ENCODE results near the gene PAX9. TPM values are rescaled to one million over a fixed set of nuclear protein-coding genes. Genes with fewer than 3 reads are reported as not detected.
A peak's percentile ranks its signal among the peaks of the same experiment; 100 is the strongest.

PAX9 gene
- total and polyA plus RNA-seq, 2 donors (not counting 1 experiment from before 2014, with no cell fraction given) = 0.03 TPM; not detected in 1

DNA sequence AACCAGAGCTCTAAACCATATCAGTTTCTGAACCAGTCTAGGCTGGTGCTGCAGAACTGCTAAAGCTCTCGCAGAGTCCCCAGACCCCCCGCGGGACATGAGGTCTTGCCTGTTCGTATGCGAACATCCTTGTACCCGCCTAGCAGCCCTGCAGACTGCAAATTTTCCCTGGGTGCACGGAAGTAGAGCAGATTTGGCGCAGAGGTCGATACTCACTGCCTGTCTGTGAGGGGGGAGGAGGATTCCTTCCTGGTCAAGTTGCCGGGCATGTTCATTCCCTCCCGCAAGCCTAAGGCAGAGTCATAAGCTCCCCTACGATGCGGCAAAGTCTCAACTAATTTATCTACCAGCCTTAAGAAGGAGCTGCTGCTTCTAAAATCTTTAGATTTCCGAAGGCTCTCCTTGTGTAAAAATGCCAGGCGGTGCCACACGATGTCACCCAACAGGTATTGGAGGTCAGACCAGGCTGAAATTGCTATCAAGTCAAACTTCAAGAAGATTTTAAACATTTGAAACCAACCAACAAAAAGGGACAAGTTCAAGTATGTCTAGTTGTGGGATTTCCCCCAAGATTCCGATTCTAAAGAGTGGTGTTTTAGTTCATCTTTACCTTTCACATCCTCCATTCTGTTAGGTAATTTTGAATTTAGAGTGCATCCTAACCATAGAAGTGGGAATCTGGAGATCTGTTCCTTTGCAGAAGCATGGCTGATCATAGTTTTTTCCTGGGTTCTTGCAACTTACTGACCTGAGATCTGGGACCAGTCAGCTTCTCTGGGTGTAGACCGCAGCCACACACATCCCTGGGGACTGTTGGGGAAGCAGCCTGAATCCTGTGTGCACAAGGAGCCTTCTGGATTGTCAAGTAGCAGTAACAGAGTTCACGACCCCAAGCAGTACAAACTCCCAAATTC, 1.6 kb upstream of the PAX9 start:
- TF ChIP-seq, protein P1, sequence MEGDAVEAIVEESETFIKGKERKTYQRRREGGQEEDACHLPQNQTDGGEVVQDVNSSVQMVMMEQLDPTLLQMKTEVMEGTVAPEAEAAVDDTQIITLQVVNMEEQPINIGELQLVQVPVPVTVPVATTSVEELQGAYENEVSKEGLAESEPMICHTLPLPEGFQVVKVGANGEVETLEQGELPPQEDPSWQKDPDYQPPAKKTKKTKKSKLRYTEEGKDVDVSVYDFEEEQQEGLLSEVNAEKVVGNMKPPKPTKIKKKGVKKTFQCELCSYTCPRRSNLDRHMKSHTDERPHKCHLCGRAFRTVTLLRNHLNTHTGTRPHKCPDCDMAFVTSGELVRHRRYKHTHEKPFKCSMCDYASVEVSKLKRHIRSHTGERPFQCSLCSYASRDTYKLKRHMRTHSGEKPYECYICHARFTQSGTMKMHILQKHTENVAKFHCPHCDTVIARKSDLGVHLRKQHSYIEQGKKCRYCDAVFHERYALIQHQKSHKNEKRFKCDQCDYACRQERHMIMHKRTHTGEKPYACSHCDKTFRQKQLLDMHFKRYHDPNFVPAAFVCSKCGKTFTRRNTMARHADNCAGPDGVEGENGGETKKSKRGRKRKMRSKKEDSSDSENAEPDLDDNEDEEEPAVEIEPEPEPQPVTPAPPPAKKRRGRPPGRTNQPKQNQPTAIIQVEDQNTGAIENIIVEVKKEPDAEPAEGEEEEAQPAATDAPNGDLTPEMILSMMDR (conservative IDR thresholded peaks at IDR 0.05 in 1 of 2, IDR thresholded peaks at IDR 0.05 in 1 of 2; ENCODE audit: low read depth in 1 of 2, low read length in 2 of 2) = no peak
- TF ChIP-seq EZH2 (IDR thresholded peaks at IDR 0.05; ENCODE audit: low read length, missing control alignments) = peak; percentile 73
- Histone ChIP-seq H3K9ac (ENCODE audit: insufficient read depth, low read length) (no peak overlapping the region), H4K20me1 (ENCODE audit: control insufficient read depth, extremely low read depth, insufficient read depth, low read length) (no peaks in the 10 kb centered on the region), H2AFZ (ENCODE audit: low read length) (no peak overlapping the region), H3K4me3 (replicated peaks in 1 of 4; ENCODE audit: control extremely low read depth in 1 of 4, insufficient read depth in 1 of 4, low read depth in 3 of 4, low read length in 4 of 4) (no peak overlapping the region), H3K27ac (ENCODE audit: insufficient read depth, low read length) (no peak overlapping the region), H3K4me1 (ENCODE audit: control insufficient read depth, extremely low read depth, insufficient read depth, low read length) (no peaks in the 10 kb centered on the region), H3K9me3 (ENCODE audit: control insufficient read depth, insufficient read depth, low read depth, low read length) (no peaks in the 10 kb centered on the region), H3K79me2 (ENCODE audit: control insufficient read depth, insufficient read depth, low read length) (no peaks in the 10 kb centered on the region), H3K36me3 (ENCODE audit: control insufficient read depth, insufficient read depth, low read length) (no peaks in the 10 kb centered on the region), H3K4me2 (ENCODE audit: extremely low read depth, insufficient read depth, low read length) (no peak overlapping the region), H3K27me3 (ENCODE audit: control insufficient read depth, insufficient read depth, low read length) (peaks cover 95% of the 10 kb centered on the region)
- no peak for DNase-seq (ENCODE audit: low read depth in 2 of 2)

GRCh38 chr14:36660736-36661505, 739 bp upstream of the PAX9 start:
- Histone ChIP-seq H3K27me3 (ENCODE audit: control insufficient read depth, insufficient read depth, low read length) (peaks cover 92% of the 10 kb centered on the region), H3K79me2 (ENCODE audit: control insufficient read depth, insufficient read depth, low read length) (no peaks in the 10 kb centered on the region), H3K4me1 (ENCODE audit: control insufficient read depth, extremely low read depth, insufficient read depth, low read length) (no peaks in the 10 kb centered on the region), H3K36me3 (ENCODE audit: control insufficient read depth, insufficient read depth, low read length) (no peaks in the 10 kb centered on the region), H3K4me2 (ENCODE audit: extremely low read depth, insufficient read depth, low read length) (peak overlapping the region; percentile 59), H2AFZ (ENCODE audit: low read length) (no peak overlapping the region), H3K4me3 (replicated peaks in 1 of 4; ENCODE audit: control extremely low read depth in 1 of 4, insufficient read depth in 1 of 4, low read depth in 3 of 4, low read length in 4 of 4) (peak overlapping the region in 1 of 4 experiments; percentile 36), H4K20me1 (ENCODE audit: control insufficient read depth, extremely low read depth, insufficient read depth, low read length) (no peaks in the 10 kb centered on the region), H3K9me3 (ENCODE audit: control insufficient read depth, insufficient read depth, low read depth, low read length) (no peaks in the 10 kb centered on the region), H3K9ac (ENCODE audit: insufficient read depth, low read length) (no peak overlapping the region), H3K27ac (ENCODE audit: insufficient read depth, low read length) (no peak overlapping the region)
- no peak for DNase-seq (ENCODE audit: low read depth in 2 of 2)
- TF ChIP-seq, protein P1 (conservative IDR thresholded peaks at IDR 0.05 in 1 of 2, IDR thresholded peaks at IDR 0.05 in 1 of 2; ENCODE audit: low read depth in 1 of 2, low read length in 2 of 2) = no peak
- peak; percentile 81 for TF ChIP-seq EZH2 (IDR thresholded peaks at IDR 0.05; ENCODE audit: low read length, missing control alignments)

DNA sequence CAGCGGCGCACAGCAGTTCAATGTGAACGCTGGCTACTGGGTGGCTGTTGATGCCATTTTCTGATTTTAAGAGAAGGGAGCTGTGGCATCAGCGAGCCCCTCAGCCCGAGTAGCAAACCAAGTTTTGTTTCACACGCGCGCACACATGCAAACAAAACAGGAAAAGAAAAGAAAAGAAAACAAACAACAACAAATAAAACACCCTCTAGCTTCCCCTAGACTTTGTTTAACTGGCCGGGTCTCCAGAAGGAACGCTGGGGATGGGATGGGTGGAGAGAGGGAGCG, 540 bp downstream of the PAX9 start:
- no peak overlapping the region for H3K27ac ChIP-seq (ENCODE audit: insufficient read depth, low read length)
- no peaks in the 10 kb centered on the region for H3K36me3 ChIP-seq (ENCODE audit: control insufficient read depth, insufficient read depth, low read length)
- no peaks in the 10 kb centered on the region for H3K79me2 ChIP-seq (ENCODE audit: control insufficient read depth, insufficient read depth, low read length)
- H3K9me3 ChIP-seq (ENCODE audit: control insufficient read depth, insufficient read depth, low read depth, low read length) = no peaks in the 10 kb centered on the region
- H3K4me3 ChIP-seq (replicated peaks in 1 of 4; ENCODE audit: control extremely low read depth in 1 of 4, insufficient read depth in 1 of 4, low read depth in 3 of 4, low read length in 4 of 4) = peak overlapping the region in 1 of 4 experiments; percentile 50
- H3K27me3 ChIP-seq (ENCODE audit: control insufficient read depth, insufficient read depth, low read length) = peaks cover 86% of the 10 kb centered on the region
- H2AFZ ChIP-seq (ENCODE audit: low read length) = no peak overlapping the region
- DNase-seq (ENCODE audit: low read depth in 2 of 2) = no peak
- H3K4me1 ChIP-seq (ENCODE audit: control insufficient read depth, extremely low read depth, insufficient read depth, low read length) = no peaks in the 10 kb centered on the region
- TF ChIP-seq, protein P1 (conservative IDR thresholded peaks at IDR 0.05 in 1 of 2, IDR thresholded peaks at IDR 0.05 in 1 of 2; ENCODE audit: low read depth in 1 of 2, low read length in 2 of 2) = no peak
- TF ChIP-seq EZH2 (IDR thresholded peaks at IDR 0.05; ENCODE audit: low read length, missing control alignments) = no peak
- peak overlapping the region; percentile 32 for H3K4me2 ChIP-seq (ENCODE audit: extremely low read depth, insufficient read depth, low read length)
- H3K9ac ChIP-seq (ENCODE audit: insufficient read depth, low read length) = no peak overlapping the region
- no peaks in the 10 kb centered on the region for H4K20me1 ChIP-seq (ENCODE audit: control insufficient read depth, extremely low read depth, insufficient read depth, low read length)
